Stomach (tissue), 4 donors: Measurements from ENCODE around the gene NEUROD1.

ENCODE experiments used
- CTCF ChIP-seq, 7 experiments: fragments of 450-650 bp in 4 of 7; fragments of 200-600 bp in 3 of 7; sonication (generic) in 3 of 7; IDR thresholded peaks; one replicate each; pipeline ENCODE4 v1.5.1; 2016 to 2019; ENCODE audit warnings: antibody characterized with exemption in 7 of 7, control low read depth in 2 of 7, mild to moderate bottlenecking in 1 of 7
- POLR2A ChIP-seq, 4 donors: fragments of 450-650 bp; IDR thresholded peaks; one replicate each; pipeline ENCODE4 v1.6.1; 2016; ENCODE audit warnings: antibody characterized with exemption in 4 of 4, control low read depth in 2 of 4, mild to moderate bottlenecking in 1 of 4, moderate library complexity in 1 of 4

DNA sequence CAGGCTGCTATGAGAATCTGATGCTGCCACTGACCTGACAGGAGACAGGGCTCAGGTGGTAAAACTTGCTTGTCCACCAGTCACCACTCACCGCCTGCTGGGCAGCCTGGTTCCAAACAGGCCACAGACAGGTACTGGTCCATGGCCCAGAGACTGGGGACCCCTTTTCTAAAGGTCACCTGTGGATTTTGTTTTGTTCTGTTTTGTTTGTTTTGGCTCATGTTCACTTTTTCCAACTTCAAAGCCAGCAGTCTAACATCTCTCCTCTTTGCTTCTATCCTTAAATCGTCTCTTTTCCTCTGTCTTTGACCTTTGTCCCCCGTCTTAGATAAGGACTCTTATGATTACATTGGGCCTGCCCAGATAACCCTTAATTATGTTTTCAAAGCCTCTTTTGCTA lies 20.1 kb downstream of the NEUROD1 start:
- no peak for TF ChIP-seq CTCF (IDR thresholded peaks at IDR 0.05)
- TF ChIP-seq POLR2A (IDR thresholded peaks at IDR 0.05) = no peak
